Left colon (tissue), 2 donors: ENCODE data around the gene FGF9. TPM values are rescaled to one million over a fixed set of nuclear protein-coding genes. Genes with fewer than 3 reads are reported as not detected.

ENCODE experiments used
- ATAC-seq: fragments of 200-7000 bp; cut with Tn5 transposase; one replicate; pipeline ENCODE4 v1.9.1; 2020; ENCODE audit warnings: mild to moderate bottlenecking, moderate library complexity
- DNase-seq, 2 donors: peaks; one replicate each; pipeline ENCODE4 v3.0.0-alpha.2; 2020
- intact Hi-C, 2 donors: fragments of 100-400 bp; cut with DNase I in 1 of 2; cut with micrococcal nuclease in 1 of 2; formaldehyde crosslinking; loops; one replicate each; pipeline versions ENCODE4 v1.11.2 to v1.14.0; 2022; cut with DNase I, micrococcal nuclease
- total RNA-seq, 2 donors: library from RNA; stranded (reverse); fragmentation: NEBNext Ultra II Directional; extraction: Animal tissue kit (Norgen Biotek cat#: 25700); gene quantifications; one replicate each; pipeline ENCODE4 v1.2.1, GENCODE V29; 2021
- donor health status: DM: no; HTN: no; CAD: no.
- donor health status: DM: yes; HTN: yes; CAD: no.

FGF9 gene
- total RNA-seq, 2 donors from 2014 or later: 0.61 to 4.5 TPM

DNA sequence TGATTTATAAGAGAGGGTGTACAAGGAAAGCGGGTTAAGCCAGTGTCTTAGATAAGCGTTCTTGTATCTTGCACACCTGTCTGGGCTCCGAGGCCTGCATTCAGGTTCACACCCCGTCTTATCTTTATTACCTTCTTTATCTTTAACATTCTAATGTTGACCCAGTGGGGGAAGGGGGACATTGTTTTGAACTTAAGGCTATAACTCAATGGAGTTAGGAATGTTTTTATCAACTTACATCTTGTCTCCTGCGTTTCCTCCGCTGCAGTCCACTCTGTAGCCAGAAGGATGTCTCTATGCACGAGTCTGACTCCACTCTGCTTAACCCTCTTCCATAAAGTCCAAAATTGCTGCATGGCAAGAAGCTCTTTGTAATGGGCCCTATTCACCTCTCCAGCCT lies 71.2 kb downstream of the FGF9 start:
- peak; percentile 42 to 55 for DNase-seq
- intact Hi-C loops: no loop called here

DNA sequence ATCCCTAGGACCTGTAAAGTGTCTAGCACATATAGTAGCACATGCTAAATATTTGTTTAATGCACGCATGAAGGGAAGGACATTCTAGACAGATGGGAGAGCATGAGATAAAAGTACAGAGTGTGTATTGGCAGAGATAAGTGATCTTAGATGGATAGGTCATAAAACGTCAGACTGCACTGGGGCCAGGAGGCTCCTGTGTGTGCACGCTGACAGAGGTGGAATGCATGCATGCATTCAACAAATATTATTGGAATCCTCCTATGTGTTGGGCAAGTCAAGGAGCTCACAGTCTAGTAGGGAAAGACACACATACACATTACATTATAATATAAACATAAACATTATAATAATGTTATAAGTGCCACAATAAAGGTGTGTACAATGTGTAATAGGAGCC lies 73.3 kb downstream of the FGF9 start:
- DNase-seq (no peak), ATAC-seq (peak; percentile 22)
- intact Hi-C loops: no loop called here

More for the DNA sequence above, 71.2 kb downstream of the FGF9 start:
- peak; percentile 97 for ATAC-seq

DNA sequence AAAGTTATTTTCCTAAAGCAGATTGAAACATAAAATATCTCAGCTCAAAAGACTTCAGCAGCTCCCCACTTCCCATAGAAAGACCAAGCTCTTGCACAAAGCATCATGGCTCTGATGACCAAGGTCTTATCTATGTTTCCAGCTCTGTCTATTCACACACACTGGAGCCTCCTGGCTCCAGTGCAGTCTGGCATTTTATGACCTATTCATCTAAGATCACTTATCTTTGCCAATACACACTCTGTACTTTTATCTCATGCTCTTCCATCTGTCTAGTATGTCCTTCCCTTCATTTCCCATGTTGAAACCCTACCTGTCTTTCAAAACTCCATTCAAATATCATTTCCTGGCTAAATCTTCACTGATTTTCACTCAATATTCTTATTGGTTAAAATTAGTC lies 74.4 kb downstream of the FGF9 start:
- intact Hi-C loops: no loop called here
- ATAC-seq (no peak), DNase-seq (no peak)

DNA sequence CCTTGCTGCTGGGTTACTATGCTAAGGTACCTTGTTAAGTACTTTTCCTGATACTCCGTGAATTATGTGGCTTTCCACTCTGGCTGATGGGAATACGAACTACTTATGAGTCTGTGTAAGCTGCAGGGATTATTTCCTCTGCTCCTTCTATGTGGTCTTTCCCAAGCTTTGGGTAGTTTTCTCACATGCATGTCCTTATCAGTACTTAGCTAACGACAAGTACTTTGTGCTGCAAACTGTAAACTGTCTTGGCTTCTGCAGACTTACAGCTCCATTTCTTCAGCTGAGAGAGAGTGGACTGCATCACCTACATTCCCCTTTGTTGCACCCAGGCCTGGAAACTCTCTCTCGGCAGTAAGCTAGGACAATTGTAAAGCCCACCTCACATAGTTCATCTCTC lies 76.6 kb downstream of the FGF9 start:
- ATAC-seq: no peak
- DNase-seq: no peak
- intact Hi-C loops: no loop called here

DNA sequence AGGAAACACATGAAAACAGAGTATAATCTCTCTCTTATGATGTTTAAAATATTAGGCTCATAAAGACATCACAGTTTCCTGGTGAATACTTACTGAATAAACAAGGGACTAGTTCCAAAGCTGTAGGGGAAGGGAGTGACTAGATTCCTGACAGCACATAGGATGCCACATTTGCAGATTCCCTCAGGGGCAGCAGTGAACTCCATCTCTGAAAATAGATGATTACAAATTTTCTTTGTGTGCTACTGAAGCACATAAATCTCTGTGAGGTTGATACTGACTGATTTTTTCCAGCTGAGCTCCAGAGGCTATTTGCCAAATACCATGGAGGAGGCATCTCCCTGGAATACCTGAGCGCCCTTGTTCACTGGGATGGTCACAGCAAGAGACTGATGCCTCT lies 77.3 kb downstream of the FGF9 start:
- no peak for ATAC-seq
- intact Hi-C loops: no loop called here
- no peak for DNase-seq

DNA sequence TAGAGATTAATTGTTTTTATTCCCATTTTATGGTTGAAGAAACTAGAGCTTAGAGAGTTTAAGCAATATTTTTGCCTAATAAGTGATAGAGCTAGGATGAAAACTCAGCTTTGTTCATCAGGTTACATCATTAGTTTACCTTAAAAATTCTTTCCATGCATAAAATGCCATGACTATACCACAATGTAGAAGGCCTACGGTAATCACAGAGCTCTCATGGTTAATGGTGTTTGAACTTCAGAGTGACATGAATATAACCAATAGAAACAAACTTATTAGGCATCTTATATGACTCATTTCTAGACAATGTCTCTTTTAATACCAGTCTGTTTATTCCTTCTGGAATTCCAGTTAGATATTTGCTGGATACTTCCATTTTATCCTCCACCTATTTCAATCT lies 78.5 kb downstream of the FGF9 start:
- no peak for DNase-seq
- ATAC-seq: no peak
- intact Hi-C loops: no loop called here

DNA sequence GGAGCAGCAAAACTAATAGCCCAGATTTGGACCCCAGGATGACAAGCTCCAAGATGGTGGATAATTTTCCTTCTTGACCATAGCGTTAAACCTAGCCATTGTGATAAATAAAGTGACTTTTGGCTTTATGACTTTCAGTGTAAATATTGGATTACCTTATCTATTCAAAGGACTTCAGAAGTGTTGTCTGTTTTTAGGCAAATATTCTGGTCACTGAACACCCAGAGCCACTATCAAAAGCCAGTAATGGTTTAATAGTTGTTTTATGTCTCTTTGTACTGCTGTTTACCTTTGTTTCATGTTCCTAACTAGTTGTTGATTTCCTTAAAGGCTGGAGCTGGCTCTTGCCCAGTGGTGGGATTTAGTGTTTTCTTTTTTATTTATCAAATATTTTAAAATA lies 81.6 kb downstream of the FGF9 start:
- ATAC-seq (peak; percentile 55), DNase-seq (no peak)

DNA sequence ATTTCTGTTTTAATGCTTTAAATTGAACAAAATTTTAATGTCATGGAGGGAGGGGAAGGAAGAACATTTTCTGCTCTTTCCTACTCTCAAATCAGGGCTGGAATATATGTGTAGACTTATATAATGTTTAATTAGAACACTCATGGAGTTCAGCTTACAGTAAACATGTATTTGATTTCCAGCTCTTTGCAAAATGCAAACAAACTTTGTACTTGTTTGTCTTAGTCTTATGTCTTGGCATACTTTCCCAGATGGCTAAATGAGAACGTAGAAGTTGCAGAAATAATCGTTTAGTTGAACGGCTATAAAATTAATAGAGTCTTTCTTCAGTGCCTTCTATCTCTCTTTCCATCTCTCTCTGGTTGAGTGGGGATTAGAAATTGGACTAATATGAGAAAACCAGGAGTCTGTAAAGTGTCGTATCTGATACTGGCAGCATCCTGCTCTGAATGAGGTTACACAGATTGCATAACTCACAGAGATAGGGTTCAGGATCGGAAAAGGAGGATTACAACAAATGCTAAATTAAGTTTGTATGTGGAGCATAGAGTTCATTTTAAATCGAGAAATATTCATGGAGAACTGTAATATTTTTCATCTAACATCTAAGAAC lies 82.3 kb downstream of the FGF9 start:
- ATAC-seq: no peak
- intact Hi-C loops: no loop called here
- DNase-seq: no peak

More for the DNA sequence above, 81.6 kb downstream of the FGF9 start:
- intact Hi-C loops: no loop called here

Other genes with a start within 250 kb of the FGF9 start
- 10 to 100 TPM; 76.3 to 76.9 TPM for gene ZDHHC20, start 211.8 kb upstream of the FGF9 start, total RNA-seq
- 10 to 100 TPM; 52.3 to 55.2 TPM for gene MICU2, start 66.9 kb upstream of the FGF9 start, total RNA-seq